Uterus (tissue), 2 donors: ENCODE measurements around the gene PIK3C2G.

Experiments
- POLR2A ChIP-seq, 2 donors: fragments of 450-650 bp; IDR thresholded peaks; one replicate each; pipeline ENCODE4 v1.6.1; 2016; ENCODE audit warnings: antibody characterized with exemption in 2 of 2, mild to moderate bottlenecking in 1 of 2, moderate library complexity in 1 of 2
- TF ChIP-seq, protein P1 (sequence below), 4 experiments: fragments of 200-600 bp in 2 of 4; fragments of 450-650 bp in 2 of 4; sonication (generic) in 2 of 4; IDR thresholded peaks; one replicate each; pipeline ENCODE4 v1.5.1; 2016 to 2019; ENCODE audit warnings: antibody characterized with exemption in 4 of 4, mild to moderate bottlenecking in 2 of 4, moderate library complexity in 1 of 4

DNA sequence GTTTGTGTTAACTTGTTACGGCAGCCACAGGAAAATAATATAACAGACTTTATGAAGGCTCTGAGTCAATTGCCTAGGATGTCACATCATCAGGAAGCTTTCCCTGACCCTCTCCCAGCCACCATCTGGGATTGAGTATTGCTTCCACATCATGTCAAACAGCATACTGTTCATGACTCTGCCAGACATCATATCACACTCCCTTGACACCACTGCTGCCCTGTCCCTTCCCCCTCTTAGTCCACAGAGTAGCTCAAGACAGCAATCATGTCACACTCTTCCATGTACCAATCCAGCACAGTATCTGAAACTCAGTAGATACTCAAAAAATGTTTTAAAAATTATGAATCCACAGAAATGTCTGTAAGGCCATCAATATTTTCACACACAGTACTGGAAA, 168.0 kb downstream of the PIK3C2G start:
- no peak for TF ChIP-seq POLR2A (IDR thresholded peaks at IDR 0.05)
- TF ChIP-seq, protein P1, sequence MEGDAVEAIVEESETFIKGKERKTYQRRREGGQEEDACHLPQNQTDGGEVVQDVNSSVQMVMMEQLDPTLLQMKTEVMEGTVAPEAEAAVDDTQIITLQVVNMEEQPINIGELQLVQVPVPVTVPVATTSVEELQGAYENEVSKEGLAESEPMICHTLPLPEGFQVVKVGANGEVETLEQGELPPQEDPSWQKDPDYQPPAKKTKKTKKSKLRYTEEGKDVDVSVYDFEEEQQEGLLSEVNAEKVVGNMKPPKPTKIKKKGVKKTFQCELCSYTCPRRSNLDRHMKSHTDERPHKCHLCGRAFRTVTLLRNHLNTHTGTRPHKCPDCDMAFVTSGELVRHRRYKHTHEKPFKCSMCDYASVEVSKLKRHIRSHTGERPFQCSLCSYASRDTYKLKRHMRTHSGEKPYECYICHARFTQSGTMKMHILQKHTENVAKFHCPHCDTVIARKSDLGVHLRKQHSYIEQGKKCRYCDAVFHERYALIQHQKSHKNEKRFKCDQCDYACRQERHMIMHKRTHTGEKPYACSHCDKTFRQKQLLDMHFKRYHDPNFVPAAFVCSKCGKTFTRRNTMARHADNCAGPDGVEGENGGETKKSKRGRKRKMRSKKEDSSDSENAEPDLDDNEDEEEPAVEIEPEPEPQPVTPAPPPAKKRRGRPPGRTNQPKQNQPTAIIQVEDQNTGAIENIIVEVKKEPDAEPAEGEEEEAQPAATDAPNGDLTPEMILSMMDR (IDR thresholded peaks at IDR 0.05) = no peak
